Activated naive CD8-positive, alpha-beta T cell treated with anti-CD3 and anti-CD28 coated beads for 36 hours (primary cell): Measurements from ENCODE around the gene ABCF1. TPM values are rescaled to one million over a fixed set of nuclear protein-coding genes. Genes with fewer than 3 reads are reported as not detected.

Experiments used
- DNase-seq: peaks from one replicate; pipeline ENCODE4 v3.0.0; 2021
- H3K27ac Mint-ChIP-seq: one replicate; pipeline ENCODE4 v1.8.0; 2022; ENCODE audit warnings: mild to moderate bottlenecking, moderate library complexity, mixed read lengths
- H3K27me3 Mint-ChIP-seq: one replicate; pipeline ENCODE4 v1.8.0; 2022; ENCODE audit warnings: mild to moderate bottlenecking, mixed read lengths
- H3K36me3 Mint-ChIP-seq: one replicate; pipeline ENCODE4 v1.8.0; 2021; ENCODE audit warnings: mild to moderate bottlenecking, mixed read lengths
- H3K4me1 Mint-ChIP-seq: one replicate; pipeline ENCODE4 v1.8.0; 2021; ENCODE audit warnings: mixed read lengths
- H3K4me3 Mint-ChIP-seq: one replicate; pipeline ENCODE4 v1.8.0; 2022; ENCODE audit warnings: mild to moderate bottlenecking, moderate library complexity, mixed read lengths
- H3K9me3 Mint-ChIP-seq: one replicate; pipeline ENCODE4 v1.8.0; 2022; ENCODE audit warnings: mixed read lengths
- total RNA-seq, 2 experiments: library from RNA; stranded (reverse); gene quantifications; one replicate each; pipeline ENCODE4 v1.2.3, GENCODE V29; 2021

Gene ABCF1
- total RNA-seq, 2 experiments from 2014 or later: 122 TPM

GRCh38 chr6:30617565-30618269, 46.5 kb downstream of the ABCF1 start, which contains the start of gene MRPS18B:
Gene MRPS18B, plus strand, starts transcription at chr6:30617840. Its CDS starts 26 bp downstream, at chr6:30617866.
- Mint-ChIP-seq H3K36me3 (peaks cover 60% of the 10 kb centered on the region), H3K4me1 (peaks cover 44% of the 10 kb centered on the region), H3K27ac (peak within 1 kb of the TSS; percentile 99), H3K4me3 (peak within 1 kb of the TSS; percentile 97), H3K27me3 (peaks cover 19% of the 10 kb centered on the region), H3K9me3 (peaks cover 3% of the 10 kb centered on the region)
- DNase-seq: peak; percentile 96

- peaks cover 3% of the 10 kb centered on the region for H3K9me3 Mint-ChIP-seq
- DNase-seq: no peak
- H3K4me3 Mint-ChIP-seq: peak overlapping the region; percentile 97
- peaks cover 56% of the 10 kb centered on the region for H3K36me3 Mint-ChIP-seq
- H3K27ac Mint-ChIP-seq: peak overlapping the region; percentile 99
- peaks cover 39% of the 10 kb centered on the region for H3K4me1 Mint-ChIP-seq
- H3K27me3 Mint-ChIP-seq: peaks cover 19% of the 10 kb centered on the region
These were observed 47.1 kb downstream of the ABCF1 start for GRCh38 chr6:30618270-30618797.

DNA sequence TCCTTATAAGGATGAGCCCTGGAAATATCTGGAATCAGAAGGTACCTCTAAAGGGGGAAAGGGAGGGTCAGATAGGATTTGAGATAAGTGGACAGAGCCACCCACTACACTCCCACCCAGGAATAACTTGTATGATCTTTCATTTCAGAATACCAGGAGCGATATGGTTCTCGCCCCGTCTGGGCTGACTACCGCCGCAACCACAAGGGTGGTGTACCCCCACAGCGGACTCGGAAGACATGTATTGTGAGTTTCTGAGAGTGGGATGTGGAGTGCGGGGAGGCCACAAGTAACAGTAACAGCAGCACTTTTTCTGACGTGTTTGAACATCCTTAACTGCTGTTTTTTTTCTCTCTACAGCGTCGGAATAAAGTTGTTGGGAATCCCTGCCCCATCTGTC, 48.3 kb downstream of the ABCF1 start:
- Mint-ChIP-seq H3K4me3 (peak overlapping the region; percentile 97), H3K27me3 (peaks cover 19% of the 10 kb centered on the region), H3K4me1 (peaks cover 26% of the 10 kb centered on the region), H3K36me3 (peaks cover 46% of the 10 kb centered on the region), H3K9me3 (peaks cover 3% of the 10 kb centered on the region), H3K27ac (peak overlapping the region; percentile 99)
- no peak for DNase-seq

DNA sequence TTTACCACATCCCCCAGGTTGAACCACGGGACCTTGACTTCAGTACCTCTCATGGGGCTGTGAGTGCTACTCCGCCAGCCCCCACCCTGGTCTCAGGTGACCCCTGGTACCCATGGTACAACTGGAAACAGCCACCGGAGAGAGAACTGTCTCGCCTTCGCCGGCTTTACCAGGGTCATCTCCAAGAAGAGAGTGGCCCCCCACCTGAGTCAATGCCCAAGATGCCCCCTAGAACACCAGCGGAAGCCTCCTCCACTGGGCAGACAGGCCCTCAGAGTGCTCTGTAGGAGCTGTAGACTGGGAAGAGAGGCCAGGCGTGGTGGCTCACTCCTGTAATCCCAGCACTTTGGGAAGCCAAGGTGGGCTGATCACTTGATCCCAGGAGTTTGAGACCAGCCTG, 54.3 kb downstream of the ABCF1 start:
- no peak overlapping the region for H3K4me3 Mint-ChIP-seq
- no peaks in the 10 kb centered on the region for H3K27me3 Mint-ChIP-seq
- H3K9me3 Mint-ChIP-seq: no peaks in the 10 kb centered on the region
- peaks cover 17% of the 10 kb centered on the region for H3K36me3 Mint-ChIP-seq
- H3K27ac Mint-ChIP-seq: no peak overlapping the region
- DNase-seq: no peak
- H3K4me1 Mint-ChIP-seq: peaks cover 25% of the 10 kb centered on the region

GRCh38 chr6:30626484-30627366, 55.5 kb downstream of the ABCF1 start, which contains the start of gene ATAT1:
Gene ATAT1, plus strand, starts transcription at chr6:30626874.
- peak; percentile 89 for DNase-seq
- Mint-ChIP-seq H3K27ac (peak within 1 kb of the TSS; percentile 96), H3K9me3 (no peaks in the 10 kb centered on the region), H3K4me1 (peaks cover 23% of the 10 kb centered on the region), H3K36me3 (peaks cover 21% of the 10 kb centered on the region), H3K4me3 (peak within 1 kb of the TSS; percentile 95), H3K27me3 (no peaks in the 10 kb centered on the region)

DNA sequence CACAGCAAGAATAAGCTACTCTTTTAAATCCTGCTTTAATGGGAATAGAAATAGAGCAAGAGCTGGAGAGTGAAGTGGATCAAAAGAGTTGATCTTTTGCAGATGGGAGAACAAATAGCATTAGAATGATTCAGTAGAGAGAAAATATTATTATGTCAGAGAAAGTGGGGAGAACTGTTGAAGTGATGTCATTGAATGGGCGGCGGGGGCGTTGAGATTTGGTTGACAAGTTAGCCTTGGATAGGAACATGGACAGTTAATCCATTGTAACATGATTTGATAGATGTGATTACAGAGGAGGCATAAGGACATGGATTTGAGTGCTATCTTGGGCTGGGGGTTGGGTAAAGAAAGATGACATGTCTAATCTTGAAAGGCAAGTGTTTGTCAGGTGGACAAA, 64.6 kb downstream of the ABCF1 start:
- DNase-seq: no peak
- H3K4me1 Mint-ChIP-seq: peaks cover 11% of the 10 kb centered on the region
- no peak overlapping the region for H3K27ac Mint-ChIP-seq
- no peaks in the 10 kb centered on the region for H3K27me3 Mint-ChIP-seq
- H3K9me3 Mint-ChIP-seq: no peaks in the 10 kb centered on the region
- H3K36me3 Mint-ChIP-seq: peaks cover 23% of the 10 kb centered on the region
- H3K4me3 Mint-ChIP-seq: no peak overlapping the region

- peaks cover 21% of the 10 kb centered on the region for H3K4me1 Mint-ChIP-seq
- peak overlapping the region; percentile 21 for H3K27ac Mint-ChIP-seq
- H3K4me3 Mint-ChIP-seq: no peak overlapping the region
- peaks cover 8% of the 10 kb centered on the region for H3K36me3 Mint-ChIP-seq
- H3K27me3 Mint-ChIP-seq: no peaks in the 10 kb centered on the region
- no peak for DNase-seq
- H3K9me3 Mint-ChIP-seq: no peaks in the 10 kb centered on the region
These were observed 69.2 kb downstream of the ABCF1 start for GRCh38 chr6:30640481-30640880.

DNA sequence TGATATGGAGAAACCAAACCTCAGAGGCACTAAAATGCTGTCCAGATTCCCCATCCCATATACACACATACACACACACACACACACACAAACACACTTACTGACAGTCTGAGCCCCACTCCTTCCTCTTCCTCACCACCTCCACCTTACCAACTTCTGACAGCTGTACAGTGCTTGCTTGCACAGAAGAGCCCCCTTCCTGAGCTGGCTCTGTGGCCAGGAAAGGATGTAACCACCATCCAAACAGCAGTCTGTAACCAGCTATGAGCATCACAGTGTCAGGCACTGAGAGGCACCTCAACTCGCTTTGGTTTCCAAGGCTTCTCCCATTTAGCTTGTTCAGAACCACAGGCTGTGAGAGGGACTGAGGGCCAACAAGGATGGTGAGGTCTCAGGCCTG, 69.8 kb downstream of the ABCF1 start:
- H3K36me3 Mint-ChIP-seq: peaks cover 7% of the 10 kb centered on the region

More for the DNA sequence above, 69.8 kb downstream of the ABCF1 start:
- peaks cover 21% of the 10 kb centered on the region for H3K4me1 Mint-ChIP-seq
- H3K4me3 Mint-ChIP-seq: no peak overlapping the region
- H3K9me3 Mint-ChIP-seq: no peaks in the 10 kb centered on the region
- DNase-seq: no peak
- H3K27ac Mint-ChIP-seq: peak overlapping the region; percentile 9
- H3K27me3 Mint-ChIP-seq: no peaks in the 10 kb centered on the region

Other genes starting within 250 kb of the ABCF1 start
- gene TRIM39, start 244.5 kb upstream of the ABCF1 start, total RNA-seq: 10 to 100 TPM; 26.2 to 29.2 TPM
- 10 to 100 TPM; 42.2 to 46.5 TPM for gene RPP21, start 226.3 kb upstream of the ABCF1 start, total RNA-seq
- gene HLA-E, start 81.9 kb upstream of the ABCF1 start, total RNA-seq: 100 to 1,000 TPM; 481 to 482 TPM
- 100 to 1,000 TPM; 123 to 126 TPM for gene GNL1, start 15.0 kb upstream of the ABCF1 start, total RNA-seq
- 10 to 100 TPM; 32.7 to 34.4 TPM for gene PRR3, start 14.1 kb upstream of the ABCF1 start, total RNA-seq
- 10 to 100 TPM; 80.5 to 84.6 TPM for gene PPP1R10, start 45.8 kb downstream of the ABCF1 start, total RNA-seq
- gene MRPS18B, start 46.4 kb downstream of the ABCF1 start, total RNA-seq: 100 to 1,000 TPM; 113 to 116 TPM
- 1 to 10 TPM; 8.5 to 8.6 TPM for gene ATAT1, start 55.4 kb downstream of the ABCF1 start, total RNA-seq
- 10 to 100 TPM; 35.8 to 37.1 TPM for gene C6orf136, start 75.7 kb downstream of the ABCF1 start, total RNA-seq
- 10 to 100 TPM; 40.4 to 42.1 TPM for gene DHX16, start 101.6 kb downstream of the ABCF1 start, total RNA-seq
- 100 to 1,000 TPM; 102 to 106 TPM for gene PPP1R18, start 115.2 kb downstream of the ABCF1 start, total RNA-seq
- gene NRM, start 119.5 kb downstream of the ABCF1 start, total RNA-seq: 10 to 100 TPM; 19.7 to 20.2 TPM
- 10 to 100 TPM; 63.2 to 67.0 TPM for gene MDC1, start 145.8 kb downstream of the ABCF1 start, total RNA-seq
- gene TUBB, start 148.9 kb downstream of the ABCF1 start, total RNA-seq: 1,000 to 10,000 TPM; 1,515 to 1,538 TPM
- 100 to 1,000 TPM; 104 to 107 TPM for gene FLOT1, start 171.2 kb downstream of the ABCF1 start, total RNA-seq
- 100 to 1,000 TPM; 295 to 310 TPM for gene IER3, start 173.1 kb downstream of the ABCF1 start, total RNA-seq